Activated T-cell treated with anti-CD3 and anti-CD28 coated beads, Interleukin-2, amount 50 U/mL, for 1 hour (primary cell): ENCODE data around the gene SLC35G3.
"Not testable (repeated sequence)": the region's sequence is repeated elsewhere in the genome, so short reads cannot be mapped to it uniquely, and the experiment has no call there.

Experiments
- DNase-seq: peaks from one replicate; pipeline ENCODE4 v3.0.0-alpha.2; 2020

The SLC35G3 gene

DNA sequence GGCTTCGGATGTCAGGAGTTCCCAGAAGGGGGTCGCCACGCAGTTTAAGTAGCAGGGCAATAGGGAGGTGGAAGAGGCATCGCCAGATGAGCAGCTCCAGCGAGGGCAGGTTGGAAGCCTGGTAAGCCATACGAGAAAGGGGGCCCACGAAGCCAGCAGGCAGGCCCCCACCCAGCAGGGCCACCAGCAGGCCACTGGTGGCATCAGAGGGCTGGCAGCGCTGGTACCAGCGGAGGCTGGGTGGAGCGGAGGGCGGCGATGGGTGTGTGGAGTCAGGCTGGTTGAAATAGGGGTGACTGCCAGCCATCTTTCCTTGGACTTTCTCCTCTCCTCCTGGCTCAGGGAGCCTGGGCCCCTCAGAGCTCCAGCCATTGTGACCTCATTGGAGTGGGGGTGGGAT is at the start of gene SLC35G3:
Gene SLC35G3, minus strand, starts transcription at position 393 of the 400 bp plus-strand sequence. Its CDS starts 86 bp downstream, at position 307.
- DNase-seq = not testable (repeated sequence)

DNA sequence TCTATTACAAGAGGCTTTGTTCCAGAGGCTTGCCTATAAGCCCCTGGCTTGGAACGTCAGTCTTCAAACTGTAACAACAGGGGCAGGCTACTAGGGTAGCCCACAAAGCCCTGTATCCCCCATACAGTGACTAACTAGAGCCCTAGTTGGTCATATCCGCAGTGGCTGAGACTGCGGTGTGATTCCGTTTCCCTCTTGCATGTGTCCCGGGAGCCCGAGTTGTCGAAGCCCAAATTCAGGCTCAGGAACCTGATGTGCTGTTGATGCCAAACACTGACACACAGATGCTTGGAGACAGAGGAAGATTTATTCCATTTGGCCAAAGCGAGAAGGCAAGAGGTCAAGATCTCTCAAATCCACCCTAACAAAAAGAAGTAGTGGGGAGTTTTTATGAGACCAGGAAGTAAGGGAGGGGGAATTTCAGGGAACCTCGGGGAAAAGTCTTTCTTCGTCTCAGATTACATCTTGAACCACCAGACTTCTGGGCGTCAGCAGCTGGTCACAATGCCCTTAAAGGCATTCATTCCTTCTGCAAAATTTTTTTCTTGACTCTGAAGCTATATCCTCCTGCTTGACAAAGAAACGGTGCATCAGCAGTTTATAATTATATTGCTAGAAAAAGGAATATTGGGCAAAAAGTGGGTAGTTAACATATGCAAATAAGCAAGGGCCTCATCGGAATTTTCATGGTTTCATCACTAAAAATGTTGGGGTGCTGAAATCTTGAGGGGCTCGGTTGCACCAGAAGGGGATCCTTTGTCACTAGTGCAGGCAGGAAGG is 49.6 kb upstream of the SLC35G3 start:
- DNase-seq = peak; percentile 63

DNA sequence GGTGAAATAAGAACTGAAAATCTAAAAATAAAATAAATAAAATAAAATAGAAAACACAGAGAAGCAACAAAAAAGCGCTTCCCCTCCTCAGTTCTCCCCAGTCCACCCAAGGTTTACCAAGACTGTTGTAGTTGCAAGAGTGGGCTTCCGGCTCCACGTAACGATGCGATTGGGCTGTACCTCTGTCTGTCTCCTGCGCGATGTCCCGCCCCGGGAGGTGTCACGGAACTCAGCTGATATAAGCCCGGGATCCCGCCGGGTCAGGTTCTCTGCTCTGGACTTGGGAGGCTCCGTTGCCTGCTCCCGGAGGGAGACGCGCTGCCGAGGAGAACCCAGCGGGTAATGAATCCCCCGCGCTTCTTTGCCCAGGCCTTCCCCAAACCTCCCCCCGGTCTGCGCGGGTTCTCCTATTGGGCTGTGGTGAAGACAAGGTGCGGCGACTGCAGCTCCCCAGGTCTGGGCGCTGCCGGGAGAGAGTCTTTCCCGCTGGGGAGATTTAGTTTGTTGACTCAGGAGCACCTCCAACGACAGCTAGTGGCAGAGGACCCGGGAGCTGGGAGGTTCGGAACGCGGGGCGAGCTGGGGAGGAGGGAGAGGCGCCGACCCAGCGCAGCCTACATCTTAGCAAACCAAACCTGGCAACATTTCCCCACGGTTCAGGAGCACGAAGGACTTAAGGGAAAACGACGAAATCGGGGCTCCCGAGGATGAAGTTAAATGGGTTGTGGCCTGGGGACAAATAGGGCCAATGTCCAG is 48.8 kb upstream of the SLC35G3 start, which contains the start of gene SLFN5:
Gene SLFN5, plus strand, starts transcription at position 268 of the 756 bp plus-strand sequence. CDS start 15,619 bp downstream, outside the sequence.
- DNase-seq = peak; percentile 97

DNA sequence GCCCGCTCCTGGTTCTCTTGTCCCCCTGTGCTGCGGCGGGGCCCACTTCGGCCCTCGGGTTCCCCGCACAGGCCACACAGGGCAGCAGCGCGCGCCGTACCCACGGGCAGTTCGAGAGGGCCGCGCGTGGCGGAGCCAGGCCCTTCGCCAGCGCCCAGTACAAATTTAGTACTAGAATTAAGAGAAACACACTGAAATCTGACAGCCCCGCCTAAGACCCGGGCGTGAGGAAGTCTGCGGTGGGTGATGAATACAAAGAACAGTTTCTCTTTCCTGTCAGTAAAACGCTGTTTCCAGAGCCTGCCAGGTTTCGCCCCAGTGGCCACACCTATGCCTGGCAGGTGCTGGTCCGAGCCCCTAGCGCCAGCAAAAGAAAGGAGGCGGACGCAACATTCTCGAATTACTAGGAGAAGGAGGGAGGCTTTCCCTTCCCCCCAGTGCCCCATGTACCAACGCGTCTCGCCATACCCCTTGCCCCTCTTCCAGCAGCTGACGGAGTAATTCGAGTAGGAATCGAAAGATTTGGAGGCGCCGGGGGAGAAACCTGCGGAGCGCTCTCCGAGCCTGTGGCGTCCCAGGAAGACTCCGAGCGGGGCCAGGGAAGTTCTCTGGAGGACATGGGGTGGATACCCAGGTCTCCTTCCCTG is 48.1 kb upstream of the SLC35G3 start:
- DNase-seq = peak; percentile 81

DNA sequence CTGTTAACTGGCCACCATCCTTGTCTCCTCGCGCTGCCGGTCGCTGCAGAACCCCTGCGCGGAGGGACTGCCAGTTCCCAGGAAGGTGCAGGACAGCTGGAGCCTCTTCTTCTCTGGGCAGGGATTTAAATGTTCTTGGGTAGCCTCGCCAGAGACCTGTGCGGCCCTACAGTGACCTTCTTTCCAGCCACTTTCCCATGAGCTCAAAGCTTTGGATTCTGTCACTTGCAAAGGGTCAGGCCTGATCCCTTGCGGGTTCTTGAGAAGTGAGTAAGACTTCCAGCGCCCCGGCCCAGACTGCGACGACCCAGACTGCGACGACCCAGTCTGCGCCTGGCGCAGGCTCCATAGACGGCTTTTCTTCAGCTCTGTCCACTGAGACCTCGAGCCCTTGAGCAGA is 47.3 kb upstream of the SLC35G3 start:
- peak; percentile 68 for DNase-seq

DNA sequence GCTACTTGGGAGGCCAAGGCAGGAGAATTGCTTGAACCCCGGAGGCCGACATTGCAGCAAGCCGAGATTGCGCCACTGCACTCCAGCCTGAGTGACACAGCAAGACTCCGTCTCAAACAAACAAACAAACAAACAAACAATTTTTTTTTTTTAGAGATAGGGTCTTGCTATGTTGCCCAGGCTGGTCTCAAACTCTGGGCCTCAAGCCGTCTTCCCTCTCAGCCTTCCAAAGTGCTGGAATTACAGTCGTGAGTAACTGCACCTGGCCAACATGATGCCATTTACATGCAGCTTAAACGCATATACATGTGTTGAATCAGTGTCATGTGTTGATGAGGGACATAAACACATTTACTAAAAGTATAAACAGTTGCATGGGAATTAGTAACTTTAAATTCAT is 46.7 kb upstream of the SLC35G3 start:
- no peak for DNase-seq

DNA sequence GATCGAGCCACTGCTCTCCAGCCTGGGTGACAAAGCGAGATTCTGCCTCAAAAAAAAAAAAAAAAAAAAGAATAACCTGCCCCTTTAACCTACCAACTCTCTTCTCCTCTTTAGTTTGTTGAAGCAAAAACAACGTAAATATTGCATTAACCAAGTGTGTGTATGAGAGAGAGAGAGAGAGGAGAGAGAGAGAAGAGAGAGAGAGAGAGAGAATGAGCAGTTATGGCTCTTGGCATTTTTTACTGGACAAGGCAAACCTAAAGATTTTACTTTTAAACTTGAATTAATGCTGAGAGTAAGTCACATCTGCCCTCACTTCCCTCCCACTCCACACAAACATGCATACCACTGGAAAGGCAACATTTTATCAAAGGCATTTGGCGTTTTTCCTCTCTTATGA is 45.6 kb upstream of the SLC35G3 start:
- no peak for DNase-seq

- DNase-seq = no peak
Measured at GRCh38 chr17:35238821-35239220, 44.6 kb upstream of the SLC35G3 start.

DNA sequence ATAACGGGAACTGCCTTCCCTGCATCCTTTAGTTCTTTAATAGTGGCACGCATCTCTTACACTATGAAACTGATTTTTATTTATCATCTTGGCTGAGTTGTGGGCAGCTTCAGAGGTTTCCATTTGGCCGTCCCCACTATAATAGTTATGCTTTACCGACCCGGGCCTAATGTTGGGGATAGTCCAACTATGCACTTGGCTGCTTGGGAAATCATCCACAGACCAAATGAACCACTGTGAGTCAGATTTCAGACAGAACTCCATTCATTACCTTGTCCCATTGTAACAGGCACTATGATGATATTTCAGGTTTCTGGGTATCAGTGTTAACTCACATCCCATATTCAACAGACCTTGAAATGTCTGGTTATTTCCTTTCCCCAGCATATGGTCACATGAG is 42.6 kb upstream of the SLC35G3 start:
- no peak for DNase-seq

- DNase-seq = no peak
Measured at GRCh38 chr17:35235917-35236316, 41.7 kb upstream of the SLC35G3 start.

DNA sequence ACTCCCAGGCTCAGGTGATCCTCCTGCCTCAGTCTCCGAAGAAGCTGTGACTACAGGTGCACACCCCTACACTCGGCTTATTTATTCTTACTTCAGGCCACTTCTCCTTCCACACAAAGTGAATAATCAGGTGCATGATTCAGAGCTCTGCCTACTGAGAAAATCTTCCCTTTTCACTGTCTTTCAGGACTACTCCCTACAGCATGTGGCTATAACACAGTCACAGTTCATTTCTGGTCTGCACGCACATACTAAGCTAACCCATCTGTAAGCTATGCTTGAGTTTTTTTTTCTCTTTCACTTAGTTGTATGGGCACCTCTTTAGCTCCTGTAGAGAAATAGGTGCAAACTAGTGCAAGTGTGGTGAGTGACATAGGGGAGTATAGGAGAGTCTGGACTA is 41.1 kb upstream of the SLC35G3 start:
- no peak for DNase-seq

DNA sequence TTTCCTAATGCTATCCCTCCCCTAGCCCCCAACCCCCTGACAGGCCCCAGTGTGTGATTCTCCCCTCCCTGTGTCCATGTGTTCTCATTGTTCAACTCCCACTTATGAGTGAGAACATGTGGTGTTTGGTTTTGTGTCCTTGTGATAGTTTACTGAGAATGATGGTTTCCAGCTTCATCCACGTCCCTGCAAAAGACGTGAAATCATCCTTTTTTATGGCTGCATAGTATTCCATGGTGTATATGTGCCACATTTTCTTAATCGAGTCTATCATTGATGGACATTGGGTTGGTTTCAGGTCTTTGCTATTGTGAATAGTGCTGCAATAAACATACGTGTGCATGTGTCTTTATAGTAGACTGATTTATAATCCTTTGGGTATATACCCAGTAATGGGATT is 40.1 kb upstream of the SLC35G3 start:
- DNase-seq = not testable (repeated sequence)

GRCh38 chr17:35229638-35230037 is 35.4 kb upstream of the SLC35G3 start:
- DNase-seq = no peak

- DNase-seq = no peak
Measured at GRCh38 chr17:35227546-35227945, 33.4 kb upstream of the SLC35G3 start.

DNA sequence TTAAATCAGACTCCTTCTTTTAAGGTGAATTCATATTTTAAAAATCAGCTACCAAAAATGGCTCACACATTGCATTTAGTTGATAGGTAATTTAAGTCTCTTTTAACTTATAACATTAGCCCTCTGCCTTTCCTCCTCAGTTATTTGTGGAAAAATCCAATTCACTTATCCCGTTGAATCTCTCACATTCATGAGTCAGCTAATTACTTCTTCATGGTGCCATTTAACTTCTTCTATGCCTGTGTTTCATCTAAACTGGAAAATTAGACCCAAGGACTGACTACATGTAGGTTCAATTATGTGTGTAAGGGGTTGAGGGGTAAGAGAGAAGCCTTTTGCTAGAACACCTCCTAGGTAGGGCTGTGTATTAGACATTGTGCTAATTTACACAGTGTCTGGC is 30.2 kb upstream of the SLC35G3 start:
- DNase-seq = no peak

DNA sequence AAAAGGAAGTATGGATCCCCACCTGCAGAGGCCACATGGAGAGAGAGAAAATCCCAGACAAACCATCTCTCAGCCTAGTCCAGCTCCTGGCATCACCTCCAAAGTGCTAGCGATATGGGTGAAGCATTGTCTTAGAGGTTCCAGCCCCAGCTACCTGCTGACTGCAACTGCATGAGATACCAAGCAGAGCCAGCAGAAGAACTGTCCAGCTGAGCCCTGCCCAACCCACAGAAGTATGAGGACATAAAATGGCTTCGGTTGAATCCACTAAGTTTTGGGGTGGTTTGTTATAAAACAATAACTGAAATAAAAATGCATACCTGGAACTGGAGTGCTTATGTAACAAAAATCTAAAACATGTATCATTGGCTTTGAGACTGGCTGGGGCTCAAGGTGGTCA is 28.3 kb upstream of the SLC35G3 start:
- DNase-seq = no peak

- no peak for DNase-seq
Measured at GRCh38 chr17:35218915-35219314, 24.7 kb upstream of the SLC35G3 start.

DNA sequence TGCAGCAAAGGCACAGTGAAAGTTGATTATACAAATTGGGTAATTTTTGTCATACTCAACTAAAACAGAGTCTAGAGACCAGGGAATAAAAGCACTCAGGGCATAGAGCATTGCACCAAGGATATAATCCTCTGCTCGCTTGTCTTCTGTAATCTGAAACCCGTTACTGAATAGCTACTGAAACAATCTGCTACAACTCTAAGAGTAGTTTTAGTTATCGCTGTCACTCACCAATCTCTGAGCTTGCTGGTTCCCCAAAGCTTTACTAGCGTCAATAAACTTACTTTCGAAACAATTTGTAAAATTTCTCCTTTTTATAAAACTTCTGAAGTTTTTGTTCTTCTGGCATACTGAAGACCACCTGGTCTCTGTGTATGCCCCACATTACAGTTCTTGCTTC is 22.9 kb upstream of the SLC35G3 start:
- no peak for DNase-seq

GRCh38 chr17:35214631-35215273 is 20.6 kb upstream of the SLC35G3 start:
- peak; percentile 62 for DNase-seq

- no peak for DNase-seq
Measured at GRCh38 chr17:35214192-35214591, 20.0 kb upstream of the SLC35G3 start.

DNA sequence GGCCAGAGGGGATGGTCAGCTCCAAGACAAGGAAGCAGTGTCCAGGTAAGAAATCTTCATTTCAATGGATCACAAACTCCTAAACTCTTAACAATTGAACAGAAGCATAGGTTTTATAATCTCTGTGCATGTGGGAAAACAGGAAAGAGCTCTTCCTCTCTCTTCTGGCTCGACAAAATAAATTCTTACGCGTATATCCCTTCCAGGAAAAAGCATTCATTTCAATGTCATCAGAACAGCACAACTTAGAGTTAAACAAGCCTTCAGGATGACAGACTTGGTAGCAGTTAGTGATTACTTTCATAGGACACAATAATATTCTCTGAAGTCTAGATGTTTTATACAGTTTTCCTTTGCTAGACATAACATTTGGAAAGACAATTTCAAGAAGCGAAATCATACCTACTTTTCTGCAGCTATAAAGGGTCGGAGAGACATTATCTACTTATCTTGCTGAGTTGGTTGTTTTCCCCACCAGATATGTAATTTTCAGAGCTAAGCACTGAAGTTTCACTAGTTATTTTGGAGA is 19.3 kb upstream of the SLC35G3 start:
- no peak for DNase-seq

DNA sequence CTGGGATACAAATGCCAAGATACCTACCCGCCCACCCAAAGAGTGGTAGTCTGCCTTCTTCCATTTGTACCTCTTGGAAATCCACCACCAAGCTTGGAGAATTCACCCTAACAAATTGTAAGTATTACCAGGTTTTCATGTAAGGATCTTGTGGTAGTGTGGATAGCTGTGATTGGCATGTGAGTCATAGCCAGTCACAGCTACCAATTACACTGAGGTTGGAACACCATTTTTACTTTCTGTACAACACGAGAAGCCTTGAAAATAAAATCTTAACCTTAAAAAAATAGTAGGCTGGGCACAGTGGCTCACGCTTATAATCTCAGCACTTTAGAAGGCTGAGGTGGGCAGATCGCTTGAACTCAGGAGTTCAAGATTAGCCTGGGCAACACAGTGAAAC is 18.5 kb upstream of the SLC35G3 start:
- no peak for DNase-seq

GRCh38 chr17:35210741-35211140 is 16.5 kb upstream of the SLC35G3 start:
- DNase-seq = no peak
